Activated naive CD4-positive, alpha-beta T cell treated with anti-CD3 and anti-CD28 coated beads, Interleukin-2, amount 50 U/mL, for 16 hours (primary cell): ENCODE measurements around the gene ANO7.

Source experiments
- DNase-seq: peaks from one replicate; pipeline ENCODE4 v3.0.0-alpha.2; 2020

The ANO7 gene

GRCh38 chr2:241229563-241230401, 41.3 kb downstream of the ANO7 start:
- no peak for DNase-seq

- DNase-seq: no peak
Measured at GRCh38 chr2:241230435-241230834, 42.0 kb downstream of the ANO7 start.

GRCh38 chr2:241232736-241233575, 44.5 kb downstream of the ANO7 start:
- DNase-seq: no peak

GRCh38 chr2:241234066-241234790, 45.8 kb downstream of the ANO7 start:
- DNase-seq: no peak

GRCh38 chr2:241234962-241235740, 46.7 kb downstream of the ANO7 start:
- no peak for DNase-seq

GRCh38 chr2:241235859-241236593, 47.5 kb downstream of the ANO7 start:
- no peak for DNase-seq

GRCh38 chr2:241237047-241237446, 48.6 kb downstream of the ANO7 start:
- no peak for DNase-seq

- DNase-seq: no peak
Measured at GRCh38 chr2:241237949-241238371, 49.5 kb downstream of the ANO7 start.

GRCh38 chr2:241238693-241239198, 50.3 kb downstream of the ANO7 start:
- no peak for DNase-seq

- DNase-seq: no peak
Measured at GRCh38 chr2:241239552-241240202, 51.2 kb downstream of the ANO7 start.

GRCh38 chr2:241240320-241241004, 52.0 kb downstream of the ANO7 start:
- DNase-seq: no peak

- no peak for DNase-seq
Measured at GRCh38 chr2:241241669-241242068, 53.2 kb downstream of the ANO7 start.

GRCh38 chr2:241242306-241242705, 53.8 kb downstream of the ANO7 start:
- DNase-seq: no peak

- no peak for DNase-seq
Measured at GRCh38 chr2:241244368-241244767, 55.9 kb downstream of the ANO7 start.

- no peak for DNase-seq
Measured at GRCh38 chr2:241248289-241248688, 59.8 kb downstream of the ANO7 start.

- DNase-seq: no peak
Measured at GRCh38 chr2:241248897-241249296, 60.4 kb downstream of the ANO7 start.

- no peak for DNase-seq
Measured at GRCh38 chr2:241249654-241250053, 61.2 kb downstream of the ANO7 start.

GRCh38 chr2:241252778-241253475, 64.5 kb downstream of the ANO7 start:
- DNase-seq: no peak

GRCh38 chr2:241254904-241255351, 66.5 kb downstream of the ANO7 start:
- DNase-seq: no peak
